Non-pigmented ciliary epithelial cell (primary cell): ENCODE results near the gene PTGER1.
"Not testable (repeated sequence)": the region's sequence is repeated elsewhere in the genome, so short reads cannot be mapped to it uniquely, and the experiment has no call there.

Experiments
- DNase-seq: peaks from one replicate; pipeline ENCODE4 v3.0.0-alpha.2; 2010; ENCODE audit warnings: low read depth

Gene PTGER1

GRCh38 chr19:14473978-14474578 is 1.1 kb downstream of the PTGER1 start:
- no peak for DNase-seq

- DNase-seq = no peak
Measured at GRCh38 chr19:14473073-14473977, 1.8 kb downstream of the PTGER1 start.

- no peak for DNase-seq
Measured at GRCh38 chr19:14472202-14472938, 2.8 kb downstream of the PTGER1 start.

GRCh38 chr19:14471436-14472187 is 3.5 kb downstream of the PTGER1 start:
- no peak for DNase-seq

GRCh38 chr19:14470031-14470876 is 4.9 kb downstream of the PTGER1 start:
- no peak for DNase-seq

- no peak for DNase-seq
Measured at GRCh38 chr19:14467816-14468215, 7.3 kb downstream of the PTGER1 start.

- no peak for DNase-seq
Measured at GRCh38 chr19:14467391-14467790, 7.8 kb downstream of the PTGER1 start.

GRCh38 chr19:14463747-14464146 is 11.4 kb downstream of the PTGER1 start:
- DNase-seq = no peak

GRCh38 chr19:14462401-14462800 is 12.8 kb downstream of the PTGER1 start:
- DNase-seq = not testable (repeated sequence)

GRCh38 chr19:14460935-14461334 is 14.2 kb downstream of the PTGER1 start:
- no peak for DNase-seq

GRCh38 chr19:14459703-14460102 is 15.5 kb downstream of the PTGER1 start:
- no peak for DNase-seq

GRCh38 chr19:14452303-14452702 is 22.9 kb downstream of the PTGER1 start:
- DNase-seq = not testable (repeated sequence)

GRCh38 chr19:14450876-14451275 is 24.3 kb downstream of the PTGER1 start:
- no peak for DNase-seq

GRCh38 chr19:14450168-14450874 is 24.8 kb downstream of the PTGER1 start:
- no peak for DNase-seq

GRCh38 chr19:14449321-14449720 is 25.8 kb downstream of the PTGER1 start:
- no peak for DNase-seq

GRCh38 chr19:14446336-14447036 is 28.7 kb downstream of the PTGER1 start:
- DNase-seq = no peak

GRCh38 chr19:14443632-14444216 is 31.4 kb downstream of the PTGER1 start:
- DNase-seq = no peak

- no peak for DNase-seq
Measured at GRCh38 chr19:14442891-14443631, 32.1 kb downstream of the PTGER1 start.
